Measurements from ENCODE around the gene LPP.

The LPP gene

GRCh38 chr3:188111002-188111584, 42.9 kb upstream of the LPP start:
- DNase-seq (ENCODE audit: extremely low spot score): no peak
- ChIA-PET CTCF (no interaction called here), POLR2A (no interaction called here)
- no peak for TF ChIP-seq CTCF (IDR thresholded peaks at IDR 0.05; ENCODE audit: control extremely low read depth, extremely low read depth, low read depth, missing control alignments)

GRCh38 chr3:188113756-188114155, 40.2 kb upstream of the LPP start:
- CTCF ChIA-PET: no interaction called here
- POLR2A ChIA-PET: no interaction called here
- DNase-seq (ENCODE audit: extremely low spot score): no peak
- no peak for TF ChIP-seq CTCF (IDR thresholded peaks at IDR 0.05; ENCODE audit: control extremely low read depth, extremely low read depth, low read depth, missing control alignments)

GRCh38 chr3:188119846-188120245, 34.1 kb upstream of the LPP start:
- POLR2A ChIA-PET: no interaction called here
- no peak for DNase-seq (ENCODE audit: extremely low spot score)
- CTCF ChIA-PET: no interaction called here
- TF ChIP-seq CTCF (IDR thresholded peaks at IDR 0.05; ENCODE audit: control extremely low read depth, extremely low read depth, low read depth, missing control alignments): no peak

- CTCF ChIA-PET: no interaction called here
- TF ChIP-seq CTCF (IDR thresholded peaks at IDR 0.05; ENCODE audit: control extremely low read depth, extremely low read depth, low read depth, missing control alignments): no peak
- POLR2A ChIA-PET: no interaction called here
- no peak for DNase-seq (ENCODE audit: extremely low spot score)
Measured at GRCh38 chr3:188122571-188123169, 31.3 kb upstream of the LPP start.

GRCh38 chr3:188123170-188123905, 30.6 kb upstream of the LPP start:
- TF ChIP-seq CTCF (IDR thresholded peaks at IDR 0.05; ENCODE audit: control extremely low read depth, extremely low read depth, low read depth, missing control alignments): no peak
- ChIA-PET CTCF (no interaction called here), POLR2A (no interaction called here)
- no peak for DNase-seq (ENCODE audit: extremely low spot score)

GRCh38 chr3:188124184-188124583, 29.8 kb upstream of the LPP start:
- CTCF ChIA-PET: no interaction called here
- POLR2A ChIA-PET: no interaction called here
- no peak for DNase-seq (ENCODE audit: extremely low spot score)
- TF ChIP-seq CTCF (IDR thresholded peaks at IDR 0.05; ENCODE audit: control extremely low read depth, extremely low read depth, low read depth, missing control alignments): no peak
